HL-60 (cell line): ENCODE data around the gene DDX27.

Source experiments
- TF ChIP-seq, protein P1 (sequence below): IDR thresholded peaks from one replicate; pipeline ENCODE4 v1.5.1; 2011; ENCODE audit warnings: low read length, control low read depth, inconsistent platforms; ENCODE audit not compliant: insufficient read depth
- TF ChIP-seq, protein P2 (sequence below): IDR thresholded peaks from 2 replicates; pipeline ENCODE4 v1.6.1; 2012; ENCODE audit warnings: low read depth; ENCODE audit not compliant: insufficient replicate concordance

DNA sequence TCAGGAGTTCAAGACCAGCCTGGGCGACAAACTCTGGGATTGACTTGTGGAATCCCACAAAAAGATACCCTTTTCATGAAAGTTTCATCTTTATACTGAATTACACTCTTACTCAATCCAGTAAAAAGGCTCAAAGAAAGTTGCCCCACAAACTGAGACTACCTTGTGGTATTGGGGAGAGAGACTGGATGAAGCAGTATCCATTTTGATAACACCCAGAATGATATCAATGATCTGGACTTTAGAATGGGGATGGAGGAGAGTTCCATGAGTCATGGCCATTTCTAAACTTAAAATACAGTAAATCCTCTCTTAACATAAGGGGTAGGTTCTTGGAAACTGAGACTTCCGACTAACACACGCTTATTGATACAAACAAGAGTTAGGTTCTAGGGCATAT is 35.8 kb upstream of the DDX27 start:
- TF ChIP-seq, protein P1, sequence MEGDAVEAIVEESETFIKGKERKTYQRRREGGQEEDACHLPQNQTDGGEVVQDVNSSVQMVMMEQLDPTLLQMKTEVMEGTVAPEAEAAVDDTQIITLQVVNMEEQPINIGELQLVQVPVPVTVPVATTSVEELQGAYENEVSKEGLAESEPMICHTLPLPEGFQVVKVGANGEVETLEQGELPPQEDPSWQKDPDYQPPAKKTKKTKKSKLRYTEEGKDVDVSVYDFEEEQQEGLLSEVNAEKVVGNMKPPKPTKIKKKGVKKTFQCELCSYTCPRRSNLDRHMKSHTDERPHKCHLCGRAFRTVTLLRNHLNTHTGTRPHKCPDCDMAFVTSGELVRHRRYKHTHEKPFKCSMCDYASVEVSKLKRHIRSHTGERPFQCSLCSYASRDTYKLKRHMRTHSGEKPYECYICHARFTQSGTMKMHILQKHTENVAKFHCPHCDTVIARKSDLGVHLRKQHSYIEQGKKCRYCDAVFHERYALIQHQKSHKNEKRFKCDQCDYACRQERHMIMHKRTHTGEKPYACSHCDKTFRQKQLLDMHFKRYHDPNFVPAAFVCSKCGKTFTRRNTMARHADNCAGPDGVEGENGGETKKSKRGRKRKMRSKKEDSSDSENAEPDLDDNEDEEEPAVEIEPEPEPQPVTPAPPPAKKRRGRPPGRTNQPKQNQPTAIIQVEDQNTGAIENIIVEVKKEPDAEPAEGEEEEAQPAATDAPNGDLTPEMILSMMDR: no peak
- TF ChIP-seq, protein P2, sequence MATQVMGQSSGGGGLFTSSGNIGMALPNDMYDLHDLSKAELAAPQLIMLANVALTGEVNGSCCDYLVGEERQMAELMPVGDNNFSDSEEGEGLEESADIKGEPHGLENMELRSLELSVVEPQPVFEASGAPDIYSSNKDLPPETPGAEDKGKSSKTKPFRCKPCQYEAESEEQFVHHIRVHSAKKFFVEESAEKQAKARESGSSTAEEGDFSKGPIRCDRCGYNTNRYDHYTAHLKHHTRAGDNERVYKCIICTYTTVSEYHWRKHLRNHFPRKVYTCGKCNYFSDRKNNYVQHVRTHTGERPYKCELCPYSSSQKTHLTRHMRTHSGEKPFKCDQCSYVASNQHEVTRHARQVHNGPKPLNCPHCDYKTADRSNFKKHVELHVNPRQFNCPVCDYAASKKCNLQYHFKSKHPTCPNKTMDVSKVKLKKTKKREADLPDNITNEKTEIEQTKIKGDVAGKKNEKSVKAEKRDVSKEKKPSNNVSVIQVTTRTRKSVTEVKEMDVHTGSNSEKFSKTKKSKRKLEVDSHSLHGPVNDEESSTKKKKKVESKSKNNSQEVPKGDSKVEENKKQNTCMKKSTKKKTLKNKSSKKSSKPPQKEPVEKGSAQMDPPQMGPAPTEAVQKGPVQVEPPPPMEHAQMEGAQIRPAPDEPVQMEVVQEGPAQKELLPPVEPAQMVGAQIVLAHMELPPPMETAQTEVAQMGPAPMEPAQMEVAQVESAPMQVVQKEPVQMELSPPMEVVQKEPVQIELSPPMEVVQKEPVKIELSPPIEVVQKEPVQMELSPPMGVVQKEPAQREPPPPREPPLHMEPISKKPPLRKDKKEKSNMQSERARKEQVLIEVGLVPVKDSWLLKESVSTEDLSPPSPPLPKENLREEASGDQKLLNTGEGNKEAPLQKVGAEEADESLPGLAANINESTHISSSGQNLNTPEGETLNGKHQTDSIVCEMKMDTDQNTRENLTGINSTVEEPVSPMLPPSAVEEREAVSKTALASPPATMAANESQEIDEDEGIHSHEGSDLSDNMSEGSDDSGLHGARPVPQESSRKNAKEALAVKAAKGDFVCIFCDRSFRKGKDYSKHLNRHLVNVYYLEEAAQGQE: no peak
